GM13976 (cell line): Measurements from ENCODE around the gene LAMB3.

ENCODE experiments used
- DNase-seq: peaks from one replicate; pipeline ENCODE4 v3.0.0; 2012; ENCODE audit warnings: low spot score
- in situ Hi-C: fragments of 300-500 bp; cut with MboI; formaldehyde crosslinking; loops from one replicate; pipeline ENCODE4 v1.12.0; 2022; ENCODE audit warnings: low sequenced_read_pairs, mixed read lengths, inconsistent platforms; ENCODE audit not compliant: unreplicated experiment
- TF ChIP-seq, protein P1 (sequence below): IDR thresholded peaks from 2 replicates; pipeline ENCODE4 v1.5.1; 2012; ENCODE audit warnings: borderline replicate concordance, mild to moderate bottlenecking; ENCODE audit not compliant: insufficient read depth; ENCODE audit errors: extremely low read depth, missing control alignments, control extremely low read depth

The LAMB3 gene

DNA sequence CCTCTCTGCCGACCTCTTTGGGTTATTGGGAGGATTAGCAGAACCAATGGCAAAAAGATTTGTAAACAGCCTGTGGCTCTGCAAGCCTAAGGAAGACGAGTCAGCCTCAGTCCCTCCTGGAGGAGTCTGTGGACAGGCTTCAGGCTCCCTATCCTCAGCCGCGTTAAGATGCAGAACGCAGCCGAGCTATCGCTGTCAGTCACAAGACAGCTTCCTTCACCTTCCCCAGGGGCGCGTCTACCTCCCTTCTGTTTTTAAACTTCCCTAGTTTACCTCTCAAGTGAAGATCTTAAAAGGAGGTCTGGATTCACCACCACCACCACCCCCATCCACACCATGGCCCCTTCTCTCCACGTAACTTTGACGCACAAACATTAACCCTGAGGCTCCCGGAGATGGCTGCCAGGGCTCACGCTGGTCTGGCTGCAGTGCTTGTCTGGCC is 68.0 kb downstream of the LAMB3 start:
- no peak for DNase-seq
- in situ Hi-C loops = no loop called here
- TF ChIP-seq, protein P1, sequence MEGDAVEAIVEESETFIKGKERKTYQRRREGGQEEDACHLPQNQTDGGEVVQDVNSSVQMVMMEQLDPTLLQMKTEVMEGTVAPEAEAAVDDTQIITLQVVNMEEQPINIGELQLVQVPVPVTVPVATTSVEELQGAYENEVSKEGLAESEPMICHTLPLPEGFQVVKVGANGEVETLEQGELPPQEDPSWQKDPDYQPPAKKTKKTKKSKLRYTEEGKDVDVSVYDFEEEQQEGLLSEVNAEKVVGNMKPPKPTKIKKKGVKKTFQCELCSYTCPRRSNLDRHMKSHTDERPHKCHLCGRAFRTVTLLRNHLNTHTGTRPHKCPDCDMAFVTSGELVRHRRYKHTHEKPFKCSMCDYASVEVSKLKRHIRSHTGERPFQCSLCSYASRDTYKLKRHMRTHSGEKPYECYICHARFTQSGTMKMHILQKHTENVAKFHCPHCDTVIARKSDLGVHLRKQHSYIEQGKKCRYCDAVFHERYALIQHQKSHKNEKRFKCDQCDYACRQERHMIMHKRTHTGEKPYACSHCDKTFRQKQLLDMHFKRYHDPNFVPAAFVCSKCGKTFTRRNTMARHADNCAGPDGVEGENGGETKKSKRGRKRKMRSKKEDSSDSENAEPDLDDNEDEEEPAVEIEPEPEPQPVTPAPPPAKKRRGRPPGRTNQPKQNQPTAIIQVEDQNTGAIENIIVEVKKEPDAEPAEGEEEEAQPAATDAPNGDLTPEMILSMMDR = no peak

DNA sequence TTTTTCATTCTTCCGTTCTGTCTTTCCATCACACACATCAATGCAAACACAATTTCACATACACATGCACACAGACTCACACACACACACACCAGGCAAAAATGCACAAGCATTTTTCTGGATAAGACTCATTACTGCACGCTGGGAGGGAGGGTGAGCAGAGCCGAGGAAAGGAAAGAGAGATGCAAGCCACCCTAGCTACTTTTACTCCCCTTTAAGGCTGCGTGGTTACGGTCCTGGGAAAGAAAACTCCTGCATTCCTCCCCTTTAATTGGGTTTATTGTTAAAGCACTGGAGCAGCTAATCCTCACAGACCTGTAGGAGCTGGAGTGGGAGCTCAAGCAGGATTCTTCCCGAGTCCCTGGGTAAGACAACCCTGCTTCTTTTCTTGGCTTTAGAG is 68.8 kb downstream of the LAMB3 start, which contains the start of gene CAMK1G:
Gene CAMK1G, plus strand, starts transcription at position 307 of the 400 bp plus-strand sequence. CDS start 11,270 bp downstream, outside the sequence.
- DNase-seq = no peak
- TF ChIP-seq, protein P1 = no peak
- in situ Hi-C loops = no loop called here

DNA sequence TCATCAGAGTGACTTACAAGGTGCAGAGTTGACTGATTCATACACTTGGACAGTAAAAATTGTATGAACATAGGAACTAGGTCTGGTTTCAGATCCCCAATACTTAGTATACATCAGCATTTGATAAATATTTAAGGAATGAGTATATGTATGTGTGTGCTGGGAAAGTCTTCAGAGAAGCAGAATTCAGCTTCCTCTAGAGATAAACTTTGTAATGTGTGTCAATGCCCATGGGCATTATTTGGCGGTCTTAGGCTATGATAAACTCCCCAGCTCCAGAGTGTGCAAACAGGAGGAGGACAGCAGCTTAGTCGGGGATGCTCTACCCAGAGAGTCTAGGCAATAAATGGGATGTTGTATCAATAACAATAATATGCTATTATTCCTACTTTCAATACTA is 71.6 kb downstream of the LAMB3 start:
- in situ Hi-C loops = no loop called here
- TF ChIP-seq, protein P1 = no peak
- no peak for DNase-seq

DNA sequence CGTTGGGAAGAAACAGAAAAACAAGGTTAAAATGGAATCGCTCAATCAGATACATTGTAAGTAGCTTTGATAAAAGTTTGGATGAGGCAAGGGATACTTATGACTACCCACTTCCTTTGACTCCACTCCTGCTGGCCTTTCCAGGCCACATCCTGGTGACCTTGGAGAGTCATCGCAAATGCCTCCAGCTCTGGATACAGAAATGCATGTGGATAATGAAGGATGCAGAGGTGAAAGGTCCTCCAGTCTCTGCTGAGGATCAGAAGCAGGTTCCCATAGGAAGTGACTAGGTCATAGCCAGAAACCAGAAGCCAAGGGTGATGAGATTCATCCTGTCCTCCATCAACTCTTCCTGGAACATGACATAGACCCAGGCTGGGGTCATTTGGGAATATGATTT is 74.9 kb downstream of the LAMB3 start:
- in situ Hi-C loops = loop anchor here (10.0 kb wide), 2 partner anchors 47 to 117 kb away; no protein-coding TSS in a partner anchor
- TF ChIP-seq, protein P1 = no peak
- DNase-seq = no peak

DNA sequence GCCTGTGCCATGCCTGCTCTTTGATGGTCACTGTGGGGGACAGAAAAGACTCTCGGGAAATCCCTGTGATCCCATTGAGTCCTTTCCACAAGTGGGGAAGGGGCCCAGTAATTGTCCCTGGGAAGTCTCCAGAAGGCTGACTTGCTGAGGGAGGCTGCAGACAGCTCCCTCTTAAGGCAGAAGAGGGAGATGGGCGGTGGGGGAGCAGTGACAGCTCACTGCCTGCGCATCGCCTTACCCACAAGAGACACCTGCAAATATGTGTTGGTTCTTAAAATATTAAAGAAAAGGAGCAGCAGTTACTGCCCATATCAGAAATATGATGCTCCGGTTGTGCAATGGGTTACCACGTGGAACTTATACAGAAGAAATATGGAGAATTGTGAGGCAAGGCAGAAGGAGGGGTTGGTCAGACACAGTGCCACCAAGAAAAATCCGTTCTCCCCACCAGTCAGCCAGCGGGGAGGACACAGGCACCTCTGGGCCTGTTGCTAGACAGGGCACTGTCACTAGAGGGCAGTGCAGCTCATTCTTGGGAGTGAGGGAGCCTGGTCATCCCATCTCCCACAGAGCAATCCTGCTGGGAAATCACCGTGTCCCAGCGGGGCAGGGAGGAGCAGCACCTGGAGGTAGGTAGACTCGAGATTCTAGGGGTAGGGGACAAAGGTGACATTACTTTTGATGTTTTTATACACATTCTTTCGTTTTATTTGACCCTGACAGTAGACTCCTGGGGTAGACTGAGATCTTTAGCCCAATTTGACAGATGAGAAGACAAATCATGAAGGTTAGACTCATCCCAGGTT is 75.6 kb downstream of the LAMB3 start:
- DNase-seq = peak; percentile 76
- in situ Hi-C loops = loop anchor here (10.0 kb wide), 2 partner anchors 48 to 118 kb away; no protein-coding TSS in a partner anchor
- TF ChIP-seq, protein P1 = peak; percentile 97

DNA sequence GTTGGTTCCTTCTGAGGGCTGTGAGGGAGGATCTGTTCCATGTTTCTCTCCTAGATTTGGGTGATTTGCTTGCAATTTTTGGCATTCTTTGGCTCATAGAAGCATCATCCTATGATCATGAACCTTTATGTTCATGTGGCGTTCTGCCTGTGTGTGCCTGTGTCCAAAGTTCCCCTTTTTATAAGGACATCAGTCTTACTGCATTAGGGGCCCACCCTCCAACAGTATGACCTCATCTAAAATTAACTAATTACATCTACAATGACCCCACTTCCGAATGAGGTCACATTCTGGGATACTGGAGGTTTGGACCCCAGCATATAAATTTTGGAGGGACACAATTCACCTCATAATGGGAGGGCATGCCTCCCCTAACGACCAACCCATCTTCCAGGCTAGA is 81.5 kb downstream of the LAMB3 start:
- DNase-seq = no peak
- in situ Hi-C loops = loop anchor here (10.0 kb wide), 2 partner anchors 54 to 124 kb away; no protein-coding TSS in a partner anchor
- TF ChIP-seq, protein P1 = no peak
